COLO668 (cell line): Measurements from ENCODE around the gene ZNF211.

Experiments
- DNase-seq: peaks from one replicate; lab custom pipeline; 2025; ENCODE audit not compliant: unreplicated experiment; lab: John Stamatoyannopoulos, UW

Gene ZNF211

DNA sequence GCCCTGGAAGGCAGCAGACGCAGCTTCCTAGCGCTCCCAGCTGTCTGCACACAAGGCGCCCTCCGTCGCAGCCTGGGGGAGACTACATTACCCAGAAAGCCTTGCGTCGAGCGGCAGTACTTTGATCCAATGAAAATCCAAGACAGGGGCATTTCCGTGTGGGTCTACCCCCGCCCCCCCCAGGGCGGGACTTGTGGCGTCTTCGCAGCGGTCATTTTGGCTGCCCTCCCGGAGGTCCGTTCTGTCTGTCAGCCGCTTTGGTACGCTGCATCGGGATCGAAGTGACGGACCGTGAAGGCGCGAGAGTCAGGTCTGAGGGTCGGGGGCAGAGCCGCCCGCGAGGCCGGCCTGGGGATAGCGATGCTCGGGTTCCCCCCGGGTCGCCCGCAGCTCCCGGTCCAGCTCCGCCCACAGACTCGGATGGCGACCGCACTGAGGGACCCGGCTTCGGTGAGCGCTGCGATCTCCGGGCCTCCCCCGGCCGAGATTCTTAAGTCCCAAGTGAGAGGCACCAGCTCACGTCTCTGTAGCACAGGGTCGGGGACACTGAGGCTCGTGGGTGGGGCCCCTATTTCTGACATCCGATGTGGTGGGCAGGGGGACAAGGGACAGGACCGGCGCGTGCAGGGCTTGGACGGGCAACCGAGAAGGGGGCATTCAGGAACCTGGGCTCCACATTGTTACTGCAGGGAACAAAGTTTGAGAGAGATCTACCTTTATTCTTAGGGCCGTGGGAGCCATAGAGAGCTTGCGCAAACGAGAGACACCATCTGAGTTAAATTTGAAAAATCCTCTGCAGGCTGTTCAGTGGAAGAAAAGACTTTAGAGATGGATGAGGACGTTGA, at the start of gene ZNF211:
ZNF211 (plus strand) TSS at position 182 of the 845 bp plus-strand sequence; CDS start at position 361, 179 bp downstream.
- DNase-seq, result peak; percentile 96

DNA sequence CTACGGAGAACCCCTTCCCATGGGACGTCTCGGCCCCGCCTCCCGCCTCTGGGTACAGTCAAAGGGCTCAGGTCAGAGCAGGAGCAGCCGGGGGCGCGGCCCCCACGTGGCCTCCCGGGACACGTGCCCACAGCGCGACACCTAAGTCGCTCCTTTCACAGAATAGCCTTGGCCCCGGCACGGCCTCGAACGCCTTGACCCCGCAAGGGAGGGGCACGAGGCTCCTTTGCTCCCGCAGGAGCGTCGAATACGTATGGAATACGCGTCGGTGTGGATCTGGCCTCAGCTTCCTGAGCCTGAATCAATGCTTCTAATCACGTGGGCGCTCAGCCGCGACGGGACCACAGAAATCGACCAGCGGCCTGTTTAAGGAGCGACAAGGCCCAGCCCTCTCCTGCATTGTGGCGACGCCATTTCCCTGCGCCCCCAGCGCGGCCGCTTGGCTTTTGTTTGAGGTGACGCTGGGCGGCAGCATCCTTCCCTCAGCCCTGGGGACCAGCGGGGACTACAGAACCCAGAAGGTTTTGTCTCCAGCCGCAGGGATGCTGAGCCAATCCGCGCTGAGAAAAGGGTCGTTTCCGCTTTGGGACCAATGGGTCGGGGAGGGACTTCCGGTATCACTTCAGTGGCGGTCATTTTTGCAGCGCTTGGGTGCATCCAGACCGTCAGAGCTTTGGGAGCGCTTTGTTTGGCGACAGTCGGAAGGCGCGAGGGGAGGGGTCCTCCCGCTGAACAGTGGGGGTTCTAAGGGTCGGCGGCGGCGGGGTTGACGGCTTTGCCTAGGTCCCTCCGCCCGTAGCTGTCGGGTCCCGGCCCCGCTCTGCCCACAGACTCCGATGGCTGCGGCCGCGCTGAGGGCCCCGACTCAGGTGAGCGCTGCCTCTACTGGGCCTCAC, 49.2 kb upstream of the ZNF211 start, which contains the start of gene ZIK1:
ZIK1 (plus strand) TSS at position 625 of the 896 bp plus-strand sequence; CDS start at position 837, 212 bp downstream.
- peak; percentile 93 for DNase-seq

DNA sequence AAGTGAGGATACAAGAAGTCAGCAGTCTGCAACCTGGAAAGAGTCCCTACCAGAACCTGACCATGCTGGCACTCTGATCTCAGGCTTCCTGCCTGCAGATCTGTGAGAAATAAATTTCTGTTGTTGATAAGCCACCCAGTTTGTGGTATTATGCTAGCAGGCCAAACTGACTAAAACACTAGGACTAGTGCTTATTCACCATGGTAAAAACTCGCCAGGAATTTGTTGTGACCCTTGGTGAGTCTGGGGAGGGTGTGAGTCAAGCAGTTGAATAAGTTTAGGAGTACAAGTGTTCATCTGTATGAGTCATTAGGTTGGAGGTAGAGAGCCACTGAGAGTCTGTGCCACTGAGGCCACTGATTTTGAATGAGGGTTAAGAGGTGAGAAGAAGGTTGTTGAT, 45.4 kb upstream of the ZNF211 start:
- no peak for DNase-seq

DNA sequence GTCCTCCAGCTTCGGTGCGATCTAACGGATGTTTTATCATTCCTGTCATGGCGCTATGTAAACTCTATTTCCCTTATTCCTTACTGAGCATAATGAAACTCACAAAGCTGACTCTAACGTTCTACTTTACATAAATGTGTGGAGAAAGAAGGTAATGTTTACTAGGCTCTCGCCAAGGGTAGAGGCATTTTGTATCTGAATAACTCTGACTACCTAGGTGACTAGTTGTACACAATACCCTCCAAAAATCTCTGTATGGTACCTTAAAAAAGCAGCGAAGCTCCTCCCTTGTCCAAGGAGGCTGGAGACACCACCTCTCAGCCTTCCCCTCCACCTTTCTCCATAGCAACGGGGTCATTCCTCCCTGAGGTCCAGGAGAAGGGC, 33.6 kb upstream of the ZNF211 start:
- no peak for DNase-seq

DNA sequence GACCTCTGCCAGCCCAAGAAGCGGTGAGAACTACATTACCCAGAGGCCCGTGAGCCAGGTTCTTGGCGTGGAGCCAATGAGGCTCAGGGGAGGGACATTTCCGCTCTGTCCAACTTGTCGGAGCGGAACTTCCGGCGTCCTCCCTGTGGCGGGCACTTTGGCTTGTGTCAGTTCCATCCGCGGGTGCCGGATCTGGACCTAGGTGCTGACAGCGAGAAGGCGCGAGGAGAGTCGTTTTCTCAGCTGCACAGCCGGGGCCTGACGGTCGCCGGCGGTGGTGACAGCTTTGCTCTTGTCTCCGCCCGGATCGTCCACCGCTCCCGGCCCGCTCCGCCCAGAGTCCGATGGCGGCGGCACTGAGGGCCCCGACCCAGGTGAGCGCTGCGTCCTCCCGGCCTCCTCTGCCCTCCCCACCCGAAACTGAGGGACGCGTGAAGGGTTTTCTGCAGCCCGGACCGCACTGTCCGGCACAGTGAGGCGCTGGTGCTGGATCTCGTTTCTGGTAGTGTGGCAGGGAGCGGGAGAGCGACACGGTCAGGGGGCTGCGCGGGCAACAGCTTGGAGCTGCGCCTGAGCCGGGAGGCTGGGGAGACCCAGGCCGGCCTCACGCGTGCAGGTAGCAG, 33.1 kb upstream of the ZNF211 start, which contains the start of gene ZNF530:
ZNF530 (plus strand) TSS at position 125 of the 623 bp plus-strand sequence. CDS start 4,461 bp downstream, outside the sequence.
- peak; percentile 95 for DNase-seq

DNA sequence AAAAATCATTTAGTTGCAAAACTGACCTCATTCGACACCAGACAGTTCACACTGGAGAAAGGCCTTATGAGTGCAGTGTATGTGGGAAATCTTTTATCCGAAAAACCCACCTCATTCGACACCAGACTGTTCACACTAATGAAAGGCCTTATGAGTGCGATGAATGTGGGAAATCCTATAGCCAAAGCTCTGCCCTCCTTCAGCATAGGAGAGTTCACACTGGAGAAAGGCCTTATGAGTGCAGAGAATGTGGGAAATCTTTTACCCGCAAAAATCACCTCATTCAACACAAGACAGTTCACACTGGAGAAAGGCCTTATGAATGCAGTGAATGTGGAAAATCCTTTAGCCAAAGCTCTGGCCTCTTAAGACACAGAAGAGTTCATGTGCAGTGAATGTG, 26.0 kb upstream of the ZNF211 start:
- DNase-seq, result no peak

DNA sequence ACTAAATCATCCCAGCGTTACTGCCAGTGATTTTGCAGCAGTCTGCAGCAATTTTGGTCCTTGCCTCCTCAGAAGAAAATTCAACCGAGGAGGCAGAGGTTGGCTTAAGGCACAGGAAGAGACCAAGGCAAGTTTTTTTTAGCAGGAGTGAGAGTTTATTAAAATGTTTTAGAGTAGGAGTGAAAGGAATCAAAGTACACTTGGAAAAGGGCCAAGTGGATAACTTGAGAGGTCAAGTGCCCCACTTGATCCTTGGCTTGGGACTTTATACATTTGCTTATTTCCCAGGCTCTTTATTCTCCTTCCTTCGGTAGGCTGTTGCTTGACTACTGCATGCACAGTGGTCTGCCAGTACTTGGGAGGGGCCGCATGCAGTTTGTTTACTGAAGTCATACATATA, 21.9 kb upstream of the ZNF211 start:
- no peak for DNase-seq

DNA sequence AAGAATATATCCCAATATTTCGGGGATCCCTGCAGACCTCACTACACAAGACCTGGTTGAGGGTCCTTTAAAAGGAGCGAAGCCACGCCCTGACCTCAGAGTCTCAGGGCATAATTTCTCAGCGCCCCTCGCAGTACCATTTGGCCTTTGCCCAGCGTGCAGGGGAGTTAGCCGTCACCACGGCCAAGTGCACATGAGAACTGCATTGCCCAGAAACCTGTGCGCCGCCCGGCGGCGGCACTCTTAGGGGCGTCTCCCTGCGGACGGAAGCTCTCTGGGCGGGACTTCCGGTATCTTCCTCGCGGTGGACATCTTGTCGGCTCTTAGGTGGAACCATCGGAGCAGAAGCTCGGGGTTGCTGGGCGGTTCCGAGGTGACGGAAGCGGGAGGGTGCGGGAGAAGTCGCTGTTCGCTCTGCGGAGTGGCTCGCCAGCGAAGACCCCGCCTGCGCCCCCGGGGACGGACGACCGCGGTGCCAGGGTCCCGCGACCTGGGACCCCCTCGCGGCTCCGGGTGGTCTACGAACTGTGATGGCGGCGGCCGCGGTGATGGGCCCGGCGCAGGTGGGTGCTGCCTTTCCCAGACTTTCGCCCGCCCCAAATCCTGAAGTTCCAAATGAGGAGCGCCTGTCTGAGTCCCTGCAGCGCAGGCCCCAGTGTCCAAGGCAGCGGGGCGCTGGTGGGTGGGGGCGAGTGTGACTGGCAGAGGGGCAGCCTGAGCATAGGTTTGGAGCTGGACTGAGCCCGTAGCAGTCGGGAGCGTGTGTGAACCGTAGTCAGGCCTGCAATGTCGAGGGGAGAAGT, 18.8 kb upstream of the ZNF211 start, which contains the start of gene ZNF134:
ZNF134 (plus strand) TSS at position 302 of the 803 bp plus-strand sequence. CDS start 5,227 bp downstream, outside the sequence.
- peak; percentile 93 for DNase-seq

DNA sequence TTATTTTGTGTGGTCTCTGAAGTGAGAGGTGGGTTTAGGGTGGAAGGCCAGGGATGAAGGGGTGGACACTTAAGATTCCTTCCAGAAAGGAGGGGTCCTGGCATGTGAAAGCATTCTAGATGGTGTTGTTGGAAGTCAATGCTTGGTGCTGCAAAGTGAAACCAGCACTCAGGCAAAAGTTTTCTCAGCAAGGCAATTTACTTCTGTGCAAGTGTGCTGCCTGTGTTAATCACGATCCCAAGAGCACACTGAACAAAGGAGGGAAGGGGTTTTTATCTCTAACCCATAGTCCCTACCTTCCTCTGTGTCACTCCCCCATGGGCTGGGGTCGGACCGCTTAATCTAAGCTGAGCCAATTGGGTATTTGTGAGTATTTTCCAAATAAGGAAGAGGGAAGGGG, 17.6 kb upstream of the ZNF211 start:
- no peak for DNase-seq

DNA sequence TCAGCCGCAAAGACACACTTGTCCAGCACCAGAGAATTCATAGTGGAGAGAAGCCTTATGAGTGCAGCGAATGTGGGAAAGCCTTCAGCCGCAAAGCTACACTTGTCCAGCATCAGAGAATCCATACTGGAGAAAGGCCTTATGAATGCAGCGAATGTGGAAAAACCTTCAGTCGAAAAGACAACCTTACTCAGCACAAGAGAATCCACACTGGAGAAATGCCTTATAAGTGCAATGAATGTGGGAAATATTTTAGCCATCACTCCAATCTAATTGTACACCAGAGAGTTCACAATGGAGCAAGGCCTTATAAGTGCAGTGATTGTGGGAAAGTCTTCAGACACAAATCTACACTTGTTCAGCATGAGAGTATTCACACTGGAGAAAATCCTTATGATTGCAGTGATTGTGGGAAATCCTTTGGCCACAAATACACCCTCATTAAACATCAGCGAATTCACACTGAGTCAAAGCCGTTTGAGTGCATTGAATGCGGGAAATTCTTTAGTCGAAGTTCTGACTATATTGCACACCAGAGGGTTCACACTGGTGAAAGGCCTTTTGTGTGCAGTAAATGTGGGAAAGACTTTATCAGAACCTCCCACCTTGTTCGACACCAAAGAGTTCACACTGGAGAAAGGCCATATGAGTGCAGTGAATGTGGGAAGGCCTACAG, 12.2 kb upstream of the ZNF211 start:
- no peak for DNase-seq

DNA sequence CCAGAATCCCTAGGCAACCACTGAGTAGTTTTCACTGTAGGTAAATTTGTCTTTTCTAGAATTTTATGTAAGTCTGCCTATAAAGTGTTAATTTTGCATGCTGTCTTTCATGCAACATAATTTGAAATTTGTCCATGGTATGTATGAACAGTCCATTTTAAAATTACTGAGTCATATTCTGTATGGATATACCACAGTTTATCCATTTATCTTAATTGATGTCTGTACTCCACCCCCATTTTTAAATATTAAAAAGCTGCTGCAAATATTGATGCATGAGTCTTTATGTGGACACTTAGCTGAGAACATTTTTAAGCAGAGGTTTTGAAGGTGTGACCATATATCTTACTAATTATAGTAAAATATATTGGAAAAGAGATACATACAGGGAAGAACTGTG, 9.9 kb upstream of the ZNF211 start:
- DNase-seq, result no peak

DNA sequence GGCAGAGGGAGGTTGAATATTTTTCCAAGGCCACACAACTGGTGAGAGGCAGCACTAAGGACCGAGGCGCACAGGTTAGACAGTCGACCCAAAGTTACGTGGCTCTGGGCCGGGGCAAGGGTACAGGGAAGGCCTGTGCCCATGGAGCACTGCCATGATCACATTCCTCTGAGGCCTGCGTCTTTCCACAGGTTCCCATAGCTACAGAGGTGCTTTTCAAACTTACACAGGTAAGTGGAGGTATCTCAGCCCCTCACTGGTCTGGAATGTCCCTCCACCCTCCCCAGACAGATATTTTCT, 814 bp downstream of the ZNF211 start:
- no peak for DNase-seq

DNA sequence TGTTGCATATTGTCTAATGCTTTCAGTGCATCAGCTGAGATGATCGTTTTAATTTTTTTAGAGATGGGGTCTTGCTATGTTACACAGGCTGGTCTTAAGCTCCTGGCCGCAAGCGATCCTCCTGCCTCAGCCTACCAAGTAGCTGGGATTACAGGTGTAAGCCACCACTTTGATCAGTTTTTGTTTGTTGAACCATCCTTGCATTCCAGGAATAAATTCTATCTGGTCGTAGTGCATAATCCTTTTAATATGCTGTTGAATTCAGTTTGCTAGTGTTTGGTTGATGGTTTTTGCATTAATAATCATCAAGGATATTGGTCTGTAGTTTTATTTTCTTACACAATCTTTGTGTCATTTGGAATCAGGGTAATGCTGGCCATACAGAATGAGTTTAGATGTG, 4.4 kb downstream of the ZNF211 start:
- DNase-seq, result no peak

DNA sequence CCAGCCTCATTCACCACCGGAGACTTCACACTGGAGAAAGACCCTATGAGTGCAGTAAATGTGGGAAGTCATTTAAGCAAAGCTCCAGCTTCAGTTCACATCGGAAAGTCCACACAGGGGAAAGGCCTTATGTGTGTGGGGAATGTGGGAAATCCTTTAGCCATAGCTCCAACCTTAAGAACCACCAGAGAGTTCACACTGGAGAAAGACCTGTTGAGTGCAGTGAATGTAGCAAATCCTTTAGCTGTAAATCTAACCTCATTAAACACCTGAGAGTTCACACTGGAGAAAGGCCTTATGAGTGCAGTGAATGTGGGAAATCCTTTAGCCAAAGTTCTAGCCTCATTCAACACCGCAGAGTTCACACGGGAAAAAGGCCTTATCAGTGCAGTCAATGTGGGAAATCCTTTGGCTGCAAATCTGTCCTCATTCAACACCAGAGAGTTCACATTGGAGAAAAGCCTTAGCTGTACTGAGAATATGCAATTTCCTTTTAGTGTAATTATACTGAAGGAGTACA, 8.8 kb downstream of the ZNF211 start:
- no peak for DNase-seq

DNA sequence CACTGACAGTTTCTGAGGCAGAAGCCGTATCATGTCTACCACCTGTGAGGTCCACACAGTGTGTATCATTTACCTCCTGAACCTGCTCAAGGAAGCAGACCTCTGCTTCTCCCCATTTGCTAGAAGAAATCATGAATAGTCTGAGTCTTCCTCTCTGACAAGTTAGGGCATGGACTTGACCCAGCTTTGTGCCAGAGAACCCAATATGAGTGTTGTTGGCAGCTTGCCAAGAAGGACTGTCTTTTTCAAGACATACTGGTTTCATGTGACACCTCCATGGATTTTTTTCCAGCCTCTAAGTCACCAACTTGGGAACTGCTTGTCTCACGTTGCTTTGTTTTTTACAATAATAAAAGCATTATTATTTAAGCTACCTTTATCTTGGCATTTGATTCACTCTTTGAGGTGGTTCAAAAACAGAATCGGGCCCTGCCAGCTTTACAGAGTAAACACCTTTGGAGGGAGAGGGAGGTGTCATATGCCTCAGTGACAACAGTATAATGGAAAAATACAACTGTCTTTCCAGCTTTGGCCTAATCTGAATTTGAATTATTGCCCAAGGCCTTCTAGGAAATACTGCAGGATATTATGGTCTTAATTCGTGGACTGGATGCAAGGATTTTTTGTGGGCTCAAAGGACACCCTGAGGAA, 9.6 kb downstream of the ZNF211 start:
- no peak for DNase-seq

DNA sequence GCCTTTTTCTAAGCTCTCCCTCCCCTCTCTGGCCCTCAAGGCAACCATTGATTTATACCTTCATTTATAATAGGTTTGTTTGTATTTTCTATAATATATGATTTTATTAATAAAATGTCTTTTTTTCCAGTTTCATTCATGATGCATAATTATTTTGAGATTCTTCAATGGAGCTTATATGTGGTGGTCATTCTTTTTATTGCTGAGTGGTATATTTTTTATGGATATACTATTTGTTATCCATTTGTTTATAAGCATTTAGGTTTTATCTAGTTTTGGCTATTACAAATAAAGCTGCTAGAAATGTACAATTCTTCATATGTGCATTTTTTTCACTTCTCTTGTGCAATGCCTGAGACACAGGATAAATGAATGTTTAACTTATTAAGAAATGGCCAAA, 10.8 kb downstream of the ZNF211 start:
- DNase-seq, result no peak

DNA sequence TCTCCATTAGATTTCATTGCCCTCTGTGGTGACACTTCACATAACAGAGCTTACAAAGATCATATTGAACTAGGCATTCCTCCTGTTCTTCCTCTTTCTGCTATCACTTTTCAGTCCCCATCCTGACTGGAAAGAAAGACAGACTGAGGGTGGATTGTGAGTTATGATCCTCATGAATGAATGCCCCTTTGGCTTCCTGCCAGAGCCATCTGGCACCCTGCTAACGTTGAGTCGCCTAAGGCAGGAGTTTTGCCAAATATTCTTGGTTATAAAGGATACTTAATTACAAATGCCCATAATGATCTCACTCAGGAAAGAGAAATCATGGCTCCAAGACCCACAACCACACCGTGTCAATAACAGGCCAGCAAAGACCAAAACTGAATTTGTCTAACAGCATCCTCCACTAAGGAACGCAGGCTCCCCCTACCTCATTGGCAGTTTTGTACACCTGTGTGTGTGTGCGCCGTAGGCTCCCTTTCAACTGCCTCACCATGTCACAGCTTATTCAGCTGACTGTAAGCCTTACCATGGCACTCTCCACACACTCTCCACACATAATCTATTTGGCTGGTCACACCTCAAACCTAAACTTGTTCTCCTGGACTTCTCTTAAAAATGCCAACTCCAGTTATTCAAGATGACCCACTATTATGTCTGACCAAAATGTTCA, 15.5 kb downstream of the ZNF211 start:
- DNase-seq, result peak; percentile 30

DNA sequence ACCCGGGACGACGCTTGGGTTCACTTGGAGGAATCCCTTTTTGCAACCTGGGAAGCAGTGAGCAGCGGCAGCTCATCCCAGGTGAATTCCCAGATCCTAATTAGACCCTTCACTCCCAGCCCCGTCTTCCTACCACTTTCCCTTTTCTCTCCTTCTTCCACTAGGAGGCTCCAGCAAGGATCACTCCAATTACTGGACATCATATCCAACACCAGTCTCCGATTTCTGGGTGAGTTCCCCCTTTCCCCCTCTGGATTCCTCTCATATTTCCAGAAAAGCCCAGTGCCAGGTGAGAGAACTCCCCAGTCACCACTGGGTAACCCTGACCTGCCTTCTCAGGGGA, 18.7 kb downstream of the ZNF211 start:
- no peak for DNase-seq

DNA sequence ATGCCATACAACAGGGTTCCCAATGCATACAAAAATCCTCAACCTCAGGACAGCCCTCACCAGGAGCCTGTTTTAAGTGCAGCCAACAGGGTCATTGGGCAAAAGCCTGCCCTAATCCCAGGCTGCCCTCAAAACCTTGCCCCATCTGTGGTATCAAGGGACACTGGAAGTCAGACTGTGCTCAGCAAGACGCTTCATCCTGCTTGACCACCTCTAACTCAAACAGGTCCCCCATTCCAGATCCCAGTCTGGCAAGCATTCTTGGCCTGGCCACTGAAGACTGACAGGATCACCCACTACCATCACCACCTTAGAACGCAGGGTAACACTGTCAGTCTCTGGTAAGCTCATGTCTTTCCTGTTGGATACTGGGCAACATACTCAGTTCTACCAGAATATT, 20.7 kb downstream of the ZNF211 start:
- DNase-seq, result no peak
